Panc1 (cell line): ENCODE results near the gene MYO6. TPM values are rescaled to one million over a fixed set of nuclear protein-coding genes. Genes with fewer than 3 reads are reported as not detected.

ENCODE experiments used
- ATAC-seq: fragments of 200-7000 bp; cut with Tn5 transposase; 2 replicates; pipeline ENCODE4 v1.9.1; 2020; ENCODE audit warnings: mild to moderate bottlenecking, moderate library complexity
- BruUV-seq: library from RNA; stranded (reverse); fragments of 400-500 nt; replicated peaks from 2 replicates; lab custom pipeline; 2021; lab: Mats Ljungman, UMichigan
- CTCF ChIA-PET: fragments of 300-600 bp; sonication (Branson Sonifier 250); formaldehyde crosslinking; loops from one replicate; lab custom pipeline; 2022; ENCODE audit warnings: antibody characterized with exemption; lab: Charles Lee
- POLR2A ChIA-PET: fragments of 300-600 bp; sonication (Branson Sonifier 250); formaldehyde crosslinking; loops from one replicate; lab custom pipeline; 2022; ENCODE audit warnings: antibody characterized with exemption; lab: Charles Lee
- DNase-seq: peaks from one replicate; pipeline ENCODE4 v3.0.0-alpha.2; 2010; ENCODE audit warnings: low read depth, low spot score
- H3K27ac ChIP-seq: 2 replicates; pipeline ENCODE4 v1.5.1; 2011; ENCODE audit warnings: mild to moderate bottlenecking, low read length, inconsistent platforms
- H3K27me3 ChIP-seq: fragments of 200-500 bp; sonication (Bioruptor generic); 2 replicates; pipeline ENCODE4 v1.6.0; 2014; ENCODE audit warnings: low read length, inconsistent platforms; ENCODE audit not compliant: control insufficient read depth, insufficient read depth
- H3K36me3 ChIP-seq: fragments of 200-500 bp; sonication (Bioruptor generic); 2 replicates; pipeline ENCODE4 v1.5.1; 2014; ENCODE audit warnings: inconsistent platforms, mild to moderate bottlenecking, low read length, moderate library complexity; ENCODE audit not compliant: control insufficient read depth, insufficient read depth
- H3K4me1 ChIP-seq: 2 replicates; pipeline ENCODE4 v1.5.1; 2011; ENCODE audit warnings: inconsistent platforms, mild to moderate bottlenecking, low read length, moderate library complexity; ENCODE audit not compliant: control insufficient read depth, insufficient read depth
- H3K4me3 ChIP-seq, 2 experiments: 2 replicates each; pipeline ENCODE4 v1.5.1; 2011 to 2012; ENCODE audit warnings: low read depth in 2 of 2, low read length in 2 of 2, mild to moderate bottlenecking in 2 of 2, inconsistent platforms in 1 of 2, moderate library complexity in 1 of 2
- H3K9me3 ChIP-seq: fragments of 200-500 bp; sonication (Bioruptor generic); 2 replicates; pipeline ENCODE4 v1.5.1; 2014; ENCODE audit warnings: low read depth, mild to moderate bottlenecking, inconsistent platforms, low read length, moderate library complexity; ENCODE audit not compliant: control insufficient read depth, insufficient read depth
- POLR2AphosphoS5 ChIP-seq: IDR thresholded peaks from 2 replicates; pipeline ENCODE4 v1.6.1; 2012; ENCODE audit warnings: mild to moderate bottlenecking, low read depth, low read length, moderate library complexity
- SIN3A ChIP-seq: IDR thresholded peaks from 2 replicates; pipeline ENCODE4 v1.6.1; 2012; ENCODE audit warnings: low read depth, mild to moderate bottlenecking, low read length, moderate library complexity, borderline replicate concordance; ENCODE audit not compliant: insufficient read depth
- TCF7L2 ChIP-seq: IDR thresholded peaks from 2 replicates; pipeline ENCODE4 v1.6.1; 2011; ENCODE audit warnings: mild to moderate bottlenecking, low read depth, low read length, inconsistent platforms
- in situ Hi-C: cut with HindIII; loops from 2 replicates; pipeline ENCODE4 v1.10.0; 2016; ENCODE audit warnings: low sequenced_read_pairs, low pct_unique_long_range_greater_than_20kb
- intact Hi-C: fragments of 100-400 bp; cut with micrococcal nuclease; formaldehyde crosslinking; loops from one replicate; pipeline ENCODE4 v1.10.0; 2022; ENCODE audit not compliant: unreplicated experiment
- total RNA-seq: library from RNA; stranded (reverse); gene quantifications from one replicate; pipeline ENCODE4 v1.2.1, GENCODE V29; 2021; ENCODE audit not compliant: unreplicated experiment
- TF ChIP-seq, protein P1 (sequence below): fragments of 450-650 bp; IDR thresholded peaks from 2 replicates; pipeline ENCODE4 v1.5.1; 2017; ENCODE audit warnings: mild to moderate bottlenecking
- TF ChIP-seq, protein P2 (sequence below), 2 experiments: IDR thresholded peaks; 2 replicates each; pipeline ENCODE4 v1.6.1; 2011 to 2012; ENCODE audit warnings: low read depth in 2 of 2, control low read depth in 1 of 2, low read length in 1 of 2, mild to moderate bottlenecking in 1 of 2, moderate library complexity in 1 of 2; ENCODE audit not compliant: insufficient read depth in 1 of 2

The MYO6 gene
- total RNA-seq, 1 experiment from 2014 or later = 52.3 TPM

DNA sequence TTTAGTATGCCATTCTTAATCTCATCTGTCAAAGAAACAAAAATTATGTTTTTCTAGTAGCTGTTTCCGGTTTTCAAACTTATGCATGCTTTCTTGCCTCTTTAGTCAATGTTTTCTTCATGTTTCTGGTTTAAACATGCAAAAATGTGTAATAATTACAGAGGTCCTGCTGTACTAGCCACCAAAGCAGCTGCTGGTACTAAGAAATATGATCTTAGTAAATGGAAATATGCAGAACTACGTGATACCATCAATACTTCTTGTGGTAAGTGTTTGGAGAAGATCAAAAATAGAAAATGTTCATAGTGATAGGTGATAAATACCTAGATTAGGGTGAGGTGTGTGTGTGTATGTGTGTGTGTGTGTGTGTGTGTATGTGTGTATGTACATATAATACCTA, 158.4 kb downstream of the MYO6 start (continued):
- no peak for TF ChIP-seq SIN3A

DNA sequence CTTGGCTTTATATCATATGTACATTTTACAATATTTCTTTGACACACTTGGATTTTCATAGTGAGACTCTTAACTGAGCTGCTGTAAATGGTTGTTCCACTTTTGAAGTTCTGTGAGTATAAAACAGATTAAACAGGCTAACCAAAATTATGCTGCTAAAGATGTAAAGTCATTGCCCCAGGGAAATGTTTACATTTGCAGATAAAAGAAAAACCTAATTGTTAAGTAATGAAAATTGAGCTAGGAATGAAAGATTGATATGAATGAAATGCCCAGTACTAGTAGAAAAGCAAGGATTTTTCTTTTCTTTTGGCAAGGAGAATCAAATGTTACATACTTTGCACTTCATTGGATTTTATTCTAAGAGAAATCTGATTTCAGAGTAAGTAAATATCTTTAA, 164.0 kb downstream of the MYO6 start:
- no peak overlapping the region for H3K4me3 ChIP-seq

DNA sequence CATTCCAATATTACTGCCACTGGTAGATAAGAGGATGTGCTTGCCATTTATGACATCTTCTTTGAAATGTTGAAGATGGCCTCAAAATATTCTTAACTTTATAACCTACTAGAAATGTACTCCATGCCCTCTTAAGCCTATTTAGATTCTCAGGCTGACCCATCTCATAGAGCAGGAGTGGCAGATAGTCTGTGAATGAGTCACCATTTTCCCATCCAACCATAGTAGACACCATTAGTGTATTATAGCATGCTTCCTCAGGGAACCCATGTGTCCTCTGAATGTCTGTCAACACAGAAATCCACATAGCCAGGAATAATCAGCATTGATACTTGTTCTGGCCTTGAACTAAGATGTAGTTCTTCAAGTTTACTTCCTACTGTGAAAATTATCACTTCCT, 173.2 kb downstream of the MYO6 start:
- H3K9me3 ChIP-seq = no peaks in the 10 kb centered on the region
- TF ChIP-seq TCF7L2 (no peak), POLR2AphosphoS5 (no peak), SIN3A (no peak)
- TF ChIP-seq, protein P1, sequence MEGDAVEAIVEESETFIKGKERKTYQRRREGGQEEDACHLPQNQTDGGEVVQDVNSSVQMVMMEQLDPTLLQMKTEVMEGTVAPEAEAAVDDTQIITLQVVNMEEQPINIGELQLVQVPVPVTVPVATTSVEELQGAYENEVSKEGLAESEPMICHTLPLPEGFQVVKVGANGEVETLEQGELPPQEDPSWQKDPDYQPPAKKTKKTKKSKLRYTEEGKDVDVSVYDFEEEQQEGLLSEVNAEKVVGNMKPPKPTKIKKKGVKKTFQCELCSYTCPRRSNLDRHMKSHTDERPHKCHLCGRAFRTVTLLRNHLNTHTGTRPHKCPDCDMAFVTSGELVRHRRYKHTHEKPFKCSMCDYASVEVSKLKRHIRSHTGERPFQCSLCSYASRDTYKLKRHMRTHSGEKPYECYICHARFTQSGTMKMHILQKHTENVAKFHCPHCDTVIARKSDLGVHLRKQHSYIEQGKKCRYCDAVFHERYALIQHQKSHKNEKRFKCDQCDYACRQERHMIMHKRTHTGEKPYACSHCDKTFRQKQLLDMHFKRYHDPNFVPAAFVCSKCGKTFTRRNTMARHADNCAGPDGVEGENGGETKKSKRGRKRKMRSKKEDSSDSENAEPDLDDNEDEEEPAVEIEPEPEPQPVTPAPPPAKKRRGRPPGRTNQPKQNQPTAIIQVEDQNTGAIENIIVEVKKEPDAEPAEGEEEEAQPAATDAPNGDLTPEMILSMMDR = no peak
- TF ChIP-seq, protein P2, sequence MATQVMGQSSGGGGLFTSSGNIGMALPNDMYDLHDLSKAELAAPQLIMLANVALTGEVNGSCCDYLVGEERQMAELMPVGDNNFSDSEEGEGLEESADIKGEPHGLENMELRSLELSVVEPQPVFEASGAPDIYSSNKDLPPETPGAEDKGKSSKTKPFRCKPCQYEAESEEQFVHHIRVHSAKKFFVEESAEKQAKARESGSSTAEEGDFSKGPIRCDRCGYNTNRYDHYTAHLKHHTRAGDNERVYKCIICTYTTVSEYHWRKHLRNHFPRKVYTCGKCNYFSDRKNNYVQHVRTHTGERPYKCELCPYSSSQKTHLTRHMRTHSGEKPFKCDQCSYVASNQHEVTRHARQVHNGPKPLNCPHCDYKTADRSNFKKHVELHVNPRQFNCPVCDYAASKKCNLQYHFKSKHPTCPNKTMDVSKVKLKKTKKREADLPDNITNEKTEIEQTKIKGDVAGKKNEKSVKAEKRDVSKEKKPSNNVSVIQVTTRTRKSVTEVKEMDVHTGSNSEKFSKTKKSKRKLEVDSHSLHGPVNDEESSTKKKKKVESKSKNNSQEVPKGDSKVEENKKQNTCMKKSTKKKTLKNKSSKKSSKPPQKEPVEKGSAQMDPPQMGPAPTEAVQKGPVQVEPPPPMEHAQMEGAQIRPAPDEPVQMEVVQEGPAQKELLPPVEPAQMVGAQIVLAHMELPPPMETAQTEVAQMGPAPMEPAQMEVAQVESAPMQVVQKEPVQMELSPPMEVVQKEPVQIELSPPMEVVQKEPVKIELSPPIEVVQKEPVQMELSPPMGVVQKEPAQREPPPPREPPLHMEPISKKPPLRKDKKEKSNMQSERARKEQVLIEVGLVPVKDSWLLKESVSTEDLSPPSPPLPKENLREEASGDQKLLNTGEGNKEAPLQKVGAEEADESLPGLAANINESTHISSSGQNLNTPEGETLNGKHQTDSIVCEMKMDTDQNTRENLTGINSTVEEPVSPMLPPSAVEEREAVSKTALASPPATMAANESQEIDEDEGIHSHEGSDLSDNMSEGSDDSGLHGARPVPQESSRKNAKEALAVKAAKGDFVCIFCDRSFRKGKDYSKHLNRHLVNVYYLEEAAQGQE (IDR thresholded peaks at IDR 0.05; ENCODE audit: insufficient read depth in 1 of 2, low read depth in 2 of 2, low read length in 1 of 2) = no peak
- DNase-seq (no peak), ATAC-seq (no peak)
- no peaks in the 10 kb centered on the region for H3K27me3 ChIP-seq
- H3K36me3 ChIP-seq = no peaks in the 10 kb centered on the region
- in situ Hi-C loops (no loop called here), intact Hi-C loops (no loop called here)
- no peaks in the 10 kb centered on the region for H3K4me1 ChIP-seq
- no peak overlapping the region for H3K4me3 ChIP-seq
- CTCF ChIA-PET = no interaction called here
- no TSS peak for BruUV-seq
- POLR2A ChIA-PET = no interaction called here
- no peak overlapping the region for H3K27ac ChIP-seq

More for the DNA sequence above, 164.0 kb downstream of the MYO6 start:
- no TSS peak for BruUV-seq
- POLR2A ChIA-PET = no interaction called here
- H3K27ac ChIP-seq = no peak overlapping the region
- no peaks in the 10 kb centered on the region for H3K9me3 ChIP-seq
- DNase-seq (no peak), ATAC-seq (no peak)
- TF ChIP-seq SIN3A = no peak
- TF ChIP-seq TCF7L2 = no peak
- no peak for TF ChIP-seq POLR2AphosphoS5
- TF ChIP-seq, protein P1 = no peak
- TF ChIP-seq, protein P2 (IDR thresholded peaks at IDR 0.05; ENCODE audit: insufficient read depth in 1 of 2, low read depth in 2 of 2, low read length in 1 of 2) = no peak
- H3K36me3 ChIP-seq = peaks cover 2% of the 10 kb centered on the region; the same call in 1 of the 2 replicates
- in situ Hi-C loops (no loop called here), intact Hi-C loops (no loop called here)
- CTCF ChIA-PET = no interaction called here
- no peaks in the 10 kb centered on the region for H3K27me3 ChIP-seq
- no peaks in the 10 kb centered on the region for H3K4me1 ChIP-seq
